HCT116 (cell line): ENCODE measurements around the gene GFM1. TPM values are rescaled to one million over a fixed set of nuclear protein-coding genes. Genes with fewer than 3 reads are reported as not detected.

Experiments used
- CBX3 ChIP-seq: IDR thresholded peaks from 2 replicates; pipeline ENCODE4 v1.6.1; 2012; ENCODE audit warnings: low read depth
- CEBPB ChIP-seq: IDR thresholded peaks from 2 replicates; pipeline ENCODE4 v1.6.1; 2012; ENCODE audit warnings: low read depth
- ZBTB33 ChIP-seq: IDR thresholded peaks from 2 replicates; pipeline ENCODE4 v1.6.1; 2011; ENCODE audit warnings: mild to moderate bottlenecking, low read length, moderate library complexity; ENCODE audit not compliant: insufficient replicate concordance; ENCODE audit errors: extremely low read depth
- total RNA-seq: library from RNA; stranded (reverse); gene quantifications from one replicate; pipeline ENCODE4 v1.2.1, GENCODE V29; 2021; ENCODE audit not compliant: unreplicated experiment

The GFM1 gene
- total RNA-seq, 1 experiment from 2014 or later, result 38.7 TPM

GRCh38 chr3:158739661-158740060, 95.3 kb downstream of the GFM1 start (continued):
- no peak for TF ChIP-seq ZBTB33
- TF ChIP-seq CEBPB, result no peak
- no peak for TF ChIP-seq CBX3

Other genes starting within 250 kb of the GFM1 start
- gene MLF1, start 73.3 kb upstream of the GFM1 start, total RNA-seq, result 43.7 TPM
- gene LXN, start 28.1 kb downstream of the GFM1 start, total RNA-seq, result not detected
- gene RARRES1, start 87.9 kb downstream of the GFM1 start, total RNA-seq, result 0.20 TPM
- 12.8 TPM for gene MFSD1, start 157.5 kb downstream of the GFM1 start, total RNA-seq